Measurements from ENCODE around the gene UGCG.

DNA sequence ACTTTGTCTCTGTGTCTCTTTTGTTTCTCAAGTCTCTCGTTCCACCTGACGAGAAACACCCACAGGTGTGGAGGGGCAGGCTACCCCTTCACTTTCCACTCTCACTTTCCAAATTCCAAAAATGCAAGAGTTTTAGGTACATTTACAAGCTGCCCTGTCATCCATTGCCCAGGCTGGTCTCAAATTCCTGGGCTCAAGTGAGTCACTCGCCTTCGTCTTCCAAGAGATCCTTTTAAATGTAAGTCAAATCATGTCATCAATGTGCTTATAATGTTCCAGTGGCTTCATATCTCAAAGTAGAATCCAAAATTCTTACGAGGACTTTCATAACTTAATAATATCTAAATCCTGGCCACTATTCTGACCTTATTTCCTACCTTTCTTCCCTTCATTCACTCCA, 20.4 kb upstream of the UGCG start:
- TF ChIP-seq POLR2A (IDR thresholded peaks at IDR 0.05; ENCODE audit: extremely low read depth, insufficient read length) (no peak), MYC (IDR thresholded peaks at IDR 0.05; ENCODE audit: low read depth, low read length) (no peak)
- TF ChIP-seq, protein P1, sequence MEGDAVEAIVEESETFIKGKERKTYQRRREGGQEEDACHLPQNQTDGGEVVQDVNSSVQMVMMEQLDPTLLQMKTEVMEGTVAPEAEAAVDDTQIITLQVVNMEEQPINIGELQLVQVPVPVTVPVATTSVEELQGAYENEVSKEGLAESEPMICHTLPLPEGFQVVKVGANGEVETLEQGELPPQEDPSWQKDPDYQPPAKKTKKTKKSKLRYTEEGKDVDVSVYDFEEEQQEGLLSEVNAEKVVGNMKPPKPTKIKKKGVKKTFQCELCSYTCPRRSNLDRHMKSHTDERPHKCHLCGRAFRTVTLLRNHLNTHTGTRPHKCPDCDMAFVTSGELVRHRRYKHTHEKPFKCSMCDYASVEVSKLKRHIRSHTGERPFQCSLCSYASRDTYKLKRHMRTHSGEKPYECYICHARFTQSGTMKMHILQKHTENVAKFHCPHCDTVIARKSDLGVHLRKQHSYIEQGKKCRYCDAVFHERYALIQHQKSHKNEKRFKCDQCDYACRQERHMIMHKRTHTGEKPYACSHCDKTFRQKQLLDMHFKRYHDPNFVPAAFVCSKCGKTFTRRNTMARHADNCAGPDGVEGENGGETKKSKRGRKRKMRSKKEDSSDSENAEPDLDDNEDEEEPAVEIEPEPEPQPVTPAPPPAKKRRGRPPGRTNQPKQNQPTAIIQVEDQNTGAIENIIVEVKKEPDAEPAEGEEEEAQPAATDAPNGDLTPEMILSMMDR (IDR thresholded peaks at IDR 0.05; ENCODE audit: low read depth, low read length): no peak
- TF ChIP-seq, protein P2, sequence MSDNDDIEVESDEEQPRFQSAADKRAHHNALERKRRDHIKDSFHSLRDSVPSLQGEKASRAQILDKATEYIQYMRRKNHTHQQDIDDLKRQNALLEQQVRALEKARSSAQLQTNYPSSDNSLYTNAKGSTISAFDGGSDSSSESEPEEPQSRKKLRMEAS (IDR thresholded peaks at IDR 0.05; ENCODE audit: low read depth, low read length): no peak

All from NB4 (cell line).